ENCODE data around the gene TMEM176B.

GRCh38 chr7:150753826-150754603 is 46.1 kb downstream of the TMEM176B start:
- TF ChIP-seq, protein P1, sequence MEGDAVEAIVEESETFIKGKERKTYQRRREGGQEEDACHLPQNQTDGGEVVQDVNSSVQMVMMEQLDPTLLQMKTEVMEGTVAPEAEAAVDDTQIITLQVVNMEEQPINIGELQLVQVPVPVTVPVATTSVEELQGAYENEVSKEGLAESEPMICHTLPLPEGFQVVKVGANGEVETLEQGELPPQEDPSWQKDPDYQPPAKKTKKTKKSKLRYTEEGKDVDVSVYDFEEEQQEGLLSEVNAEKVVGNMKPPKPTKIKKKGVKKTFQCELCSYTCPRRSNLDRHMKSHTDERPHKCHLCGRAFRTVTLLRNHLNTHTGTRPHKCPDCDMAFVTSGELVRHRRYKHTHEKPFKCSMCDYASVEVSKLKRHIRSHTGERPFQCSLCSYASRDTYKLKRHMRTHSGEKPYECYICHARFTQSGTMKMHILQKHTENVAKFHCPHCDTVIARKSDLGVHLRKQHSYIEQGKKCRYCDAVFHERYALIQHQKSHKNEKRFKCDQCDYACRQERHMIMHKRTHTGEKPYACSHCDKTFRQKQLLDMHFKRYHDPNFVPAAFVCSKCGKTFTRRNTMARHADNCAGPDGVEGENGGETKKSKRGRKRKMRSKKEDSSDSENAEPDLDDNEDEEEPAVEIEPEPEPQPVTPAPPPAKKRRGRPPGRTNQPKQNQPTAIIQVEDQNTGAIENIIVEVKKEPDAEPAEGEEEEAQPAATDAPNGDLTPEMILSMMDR (IDR thresholded peaks at IDR 0.05): no peak
- TF ChIP-seq POLR2A (IDR thresholded peaks at IDR 0.05): no peak
- no peak for TF ChIP-seq EP300 (IDR thresholded peaks at IDR 0.05)
